ENCODE data around the gene MAFG. TPM values are rescaled to one million over a fixed set of nuclear protein-coding genes. Genes with fewer than 3 reads are reported as not detected.
A peak's percentile ranks its signal among the peaks of the same experiment; 100 is the strongest.

Gene MAFG
- total and polyA plus RNA-seq, 2 of the 13 experiments (the other 11 are each of a cell fraction or from before 2014, with no cell fraction given), result 14.5 to 20.0 TPM

DNA sequence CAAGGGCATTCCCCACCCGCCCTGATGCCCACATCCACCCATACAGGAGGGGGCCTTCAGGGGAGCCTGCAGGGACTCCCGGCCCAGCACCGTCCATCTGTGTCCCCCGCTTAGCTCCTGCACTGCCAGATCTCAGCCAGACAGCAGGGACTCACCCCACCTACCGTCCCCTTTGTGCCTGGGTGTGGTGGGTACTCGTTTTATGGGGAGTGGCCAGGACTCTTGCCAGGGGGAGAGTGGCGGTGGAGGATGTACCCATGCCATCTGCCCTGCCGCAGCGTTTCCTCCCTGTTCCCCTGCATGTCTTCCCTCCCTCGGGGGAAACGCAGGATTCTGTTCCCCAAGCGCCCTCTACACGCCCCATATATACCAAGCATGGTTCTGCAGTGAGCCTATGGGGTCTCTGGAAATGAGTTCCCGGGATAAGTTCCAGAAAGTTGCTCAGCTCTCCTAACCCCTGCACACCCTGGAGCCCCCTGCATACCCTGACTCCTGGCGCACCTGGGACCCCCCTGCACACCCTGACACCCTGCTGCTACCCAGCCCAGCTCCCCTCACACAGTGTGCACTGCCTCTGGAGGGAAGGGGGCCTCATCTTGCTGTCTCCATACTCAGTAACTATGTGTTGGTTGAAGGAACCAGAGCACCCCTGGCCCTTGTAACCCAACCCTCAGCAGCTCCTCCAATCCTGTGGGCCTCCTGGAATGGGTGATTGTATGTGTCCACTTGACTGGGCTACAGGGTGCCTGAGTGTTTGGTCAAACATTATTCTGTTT lies 4.2 kb upstream of the MAFG start (continued):
- TF ChIP-seq ZNF562 (CRISPR knock-in tag; IDR thresholded peaks at IDR 0.05; ENCODE audit: borderline replicate concordance), result 0 out of 2 replicates have a peak, but pooled peaks have one; percentile 5
- TF ChIP-seq RBAK (CRISPR knock-in tag; IDR thresholded peaks at IDR 0.05), result no peak
- 0 out of 2 replicates have a peak, but pooled peaks have one; percentile 48 for TF ChIP-seq ZNF343 (CRISPR knock-in tag; IDR thresholded peaks at IDR 0.05)
- no peak for TF ChIP-seq ZNF235 (CRISPR knock-in tag; IDR thresholded peaks at IDR 0.05; ENCODE audit: borderline replicate concordance)
- 0 out of 2 replicates have a peak, but pooled peaks have one; percentile 32 for TF ChIP-seq NAIF1 (CRISPR knock-in tag; IDR thresholded peaks at IDR 0.05; ENCODE audit: borderline replicate concordance)
- 0 out of 2 replicates have a peak, but pooled peaks have one; percentile 8 for TF ChIP-seq SMAD1 (CRISPR knock-in tag; IDR thresholded peaks at IDR 0.05; ENCODE audit: borderline replicate concordance, low read depth)
- no peak for TF ChIP-seq RFX1 (IDR thresholded peaks at IDR 0.05)
- TF ChIP-seq, protein P1, sequence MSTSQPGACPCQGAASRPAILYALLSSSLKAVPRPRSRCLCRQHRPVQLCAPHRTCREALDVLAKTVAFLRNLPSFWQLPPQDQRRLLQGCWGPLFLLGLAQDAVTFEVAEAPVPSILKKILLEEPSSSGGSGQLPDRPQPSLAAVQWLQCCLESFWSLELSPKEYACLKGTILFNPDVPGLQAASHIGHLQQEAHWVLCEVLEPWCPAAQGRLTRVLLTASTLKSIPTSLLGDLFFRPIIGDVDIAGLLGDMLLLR (CRISPR knock-in tag; IDR thresholded peaks at IDR 0.05), result peak; percentile 21; the same call in 1 of the 2 replicates
- TF ChIP-seq TOPORS (CRISPR knock-in tag; IDR thresholded peaks at IDR 0.05), result 0 out of 2 replicates have a peak, but pooled peaks have one; percentile 42
- no peak for TF ChIP-seq MAFG (CRISPR knock-in tag; IDR thresholded peaks at IDR 0.05)
- no peak for TF ChIP-seq ZNF44 (CRISPR knock-in tag; IDR thresholded peaks at IDR 0.05)
- TF ChIP-seq KLF6 (CRISPR knock-in tag; IDR thresholded peaks at IDR 0.05), result no peak
- no peak for TF ChIP-seq ZNF747 (CRISPR knock-in tag; IDR thresholded peaks at IDR 0.05; ENCODE audit: borderline replicate concordance)
- 0 out of 2 replicates have a peak, but pooled peaks have one; percentile 27 for TF ChIP-seq TAF1 (CRISPR knock-in tag; IDR thresholded peaks at IDR 0.05)
- peak; percentile 78; the same call in 1 of the 2 replicates for TF ChIP-seq ZNF468 (CRISPR knock-in tag; IDR thresholded peaks at IDR 0.05)
- no peak for TF ChIP-seq KLF11 (CRISPR knock-in tag; IDR thresholded peaks at IDR 0.05)
- TF ChIP-seq, protein P2, sequence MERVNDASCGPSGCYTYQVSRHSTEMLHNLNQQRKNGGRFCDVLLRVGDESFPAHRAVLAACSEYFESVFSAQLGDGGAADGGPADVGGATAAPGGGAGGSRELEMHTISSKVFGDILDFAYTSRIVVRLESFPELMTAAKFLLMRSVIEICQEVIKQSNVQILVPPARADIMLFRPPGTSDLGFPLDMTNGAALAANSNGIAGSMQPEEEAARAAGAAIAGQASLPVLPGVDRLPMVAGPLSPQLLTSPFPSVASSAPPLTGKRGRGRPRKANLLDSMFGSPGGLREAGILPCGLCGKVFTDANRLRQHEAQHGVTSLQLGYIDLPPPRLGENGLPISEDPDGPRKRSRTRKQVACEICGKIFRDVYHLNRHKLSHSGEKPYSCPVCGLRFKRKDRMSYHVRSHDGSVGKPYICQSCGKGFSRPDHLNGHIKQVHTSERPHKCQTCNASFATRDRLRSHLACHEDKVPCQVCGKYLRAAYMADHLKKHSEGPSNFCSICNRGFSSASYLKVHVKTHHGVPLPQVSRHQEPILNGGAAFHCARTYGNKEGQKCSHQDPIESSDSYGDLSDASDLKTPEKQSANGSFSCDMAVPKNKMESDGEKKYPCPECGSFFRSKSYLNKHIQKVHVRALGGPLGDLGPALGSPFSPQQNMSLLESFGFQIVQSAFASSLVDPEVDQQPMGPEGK (CRISPR knock-in tag; IDR thresholded peaks at IDR 0.05), result no peak
- no peak for TF ChIP-seq KLF12 (CRISPR knock-in tag; IDR thresholded peaks at IDR 0.05; ENCODE audit: borderline replicate concordance)
- no peak for TF ChIP-seq NRL (CRISPR knock-in tag; IDR thresholded peaks at IDR 0.05; ENCODE audit: borderline replicate concordance)
- TF ChIP-seq, protein P3, sequence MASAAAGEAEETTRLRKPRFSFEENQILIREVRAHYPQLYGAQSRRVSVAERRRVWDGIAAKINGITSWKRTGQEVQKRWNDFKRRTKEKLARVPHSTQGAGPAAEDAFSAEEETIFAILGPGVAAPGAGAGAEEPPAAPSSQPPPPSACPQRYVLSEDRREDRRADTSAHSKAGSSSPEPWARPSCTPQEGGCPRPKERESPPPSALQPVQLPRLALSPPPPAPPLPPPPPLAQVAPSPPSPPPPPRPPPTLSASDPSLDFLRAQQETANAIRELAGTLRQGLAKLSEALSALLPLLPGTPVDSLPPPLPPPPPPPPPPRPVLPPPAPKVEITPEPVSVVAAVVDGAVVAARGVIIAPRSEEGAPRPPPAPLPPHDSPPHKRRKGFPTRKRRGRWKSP (CRISPR knock-in tag; IDR thresholded peaks at IDR 0.05), result no peak
- TF ChIP-seq ZFP36L2 (CRISPR knock-in tag; IDR thresholded peaks at IDR 0.05), result no peak
- TF ChIP-seq, protein P4, sequence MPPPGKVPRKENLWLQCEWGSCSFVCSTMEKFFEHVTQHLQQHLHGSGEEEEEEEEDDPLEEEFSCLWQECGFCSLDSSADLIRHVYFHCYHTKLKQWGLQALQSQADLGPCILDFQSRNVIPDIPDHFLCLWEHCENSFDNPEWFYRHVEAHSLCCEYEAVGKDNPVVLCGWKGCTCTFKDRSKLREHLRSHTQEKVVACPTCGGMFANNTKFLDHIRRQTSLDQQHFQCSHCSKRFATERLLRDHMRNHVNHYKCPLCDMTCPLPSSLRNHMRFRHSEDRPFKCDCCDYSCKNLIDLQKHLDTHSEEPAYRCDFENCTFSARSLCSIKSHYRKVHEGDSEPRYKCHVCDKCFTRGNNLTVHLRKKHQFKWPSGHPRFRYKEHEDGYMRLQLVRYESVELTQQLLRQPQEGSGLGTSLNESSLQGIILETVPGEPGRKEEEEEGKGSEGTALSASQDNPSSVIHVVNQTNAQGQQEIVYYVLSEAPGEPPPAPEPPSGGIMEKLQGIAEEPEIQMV (CRISPR knock-in tag; IDR thresholded peaks at IDR 0.05; ENCODE audit: low read depth), result peak; percentile 35; the same call in 1 of the 2 replicates
- TF ChIP-seq ZMYM2 (CRISPR knock-in tag; IDR thresholded peaks at IDR 0.05), result no peak
- no peak for TF ChIP-seq MAFK (conservative IDR thresholded peaks at IDR 0.05 in 1 of 2, IDR thresholded peaks at IDR 0.05 in 1 of 2; ENCODE audit: low read length in 2 of 2)
- TF ChIP-seq ZSCAN29 (CRISPR knock-in tag; conservative IDR thresholded peaks at IDR 0.05), result 0 out of 2 replicates have a peak, but pooled peaks have one; percentile 30
- peak; percentile 42; the same call in 1 of the 2 replicates for TF ChIP-seq ZNF841 (CRISPR knock-in tag; IDR thresholded peaks at IDR 0.05; ENCODE audit: borderline replicate concordance)

Measured in HepG2 (cell line).